Activated T-cell treated with anti-CD3 and anti-CD28 coated beads, Interleukin-2, amount 50 U/mL, for 1 hour (primary cell): ENCODE data around the gene STK4.
A peak's percentile ranks its signal among the peaks of the same experiment; 100 is the strongest.

Experiments used
- DNase-seq: peaks from one replicate; pipeline ENCODE4 v3.0.0-alpha.2; 2020

The STK4 gene

GRCh38 chr20:45032781-45033180 is 66.5 kb downstream of the STK4 start:
- DNase-seq: no peak

GRCh38 chr20:45034436-45034835 is 68.1 kb downstream of the STK4 start:
- no peak for DNase-seq

GRCh38 chr20:45036044-45036755 is 69.9 kb downstream of the STK4 start:
- DNase-seq: peak; percentile 45

- DNase-seq: no peak
Observed at GRCh38 chr20:45037050-45037449, 70.7 kb downstream of the STK4 start.

GRCh38 chr20:45037635-45038034 is 71.3 kb downstream of the STK4 start:
- no peak for DNase-seq

GRCh38 chr20:45038745-45039474 is 72.6 kb downstream of the STK4 start:
- no peak for DNase-seq

GRCh38 chr20:45039475-45039820 is 73.1 kb downstream of the STK4 start:
- no peak for DNase-seq

GRCh38 chr20:45041464-45042337 is 75.4 kb downstream of the STK4 start:
- DNase-seq: no peak

GRCh38 chr20:45042978-45043377 is 76.7 kb downstream of the STK4 start:
- DNase-seq: no peak

GRCh38 chr20:45044084-45044573 is 77.8 kb downstream of the STK4 start:
- DNase-seq: no peak

GRCh38 chr20:45044601-45045000 is 78.3 kb downstream of the STK4 start:
- DNase-seq: no peak

GRCh38 chr20:45047581-45048119 is 81.3 kb downstream of the STK4 start:
- no peak for DNase-seq

- DNase-seq: no peak
Observed at GRCh38 chr20:45049438-45049837, 83.1 kb downstream of the STK4 start.

- no peak for DNase-seq
Observed at GRCh38 chr20:45049904-45050471, 83.7 kb downstream of the STK4 start.

- no peak for DNase-seq
Observed at GRCh38 chr20:45051204-45052060, 85.1 kb downstream of the STK4 start.

GRCh38 chr20:45052698-45053429 is 86.6 kb downstream of the STK4 start:
- DNase-seq: no peak

- DNase-seq: no peak
Observed at GRCh38 chr20:45053430-45054351, 87.4 kb downstream of the STK4 start.

- no peak for DNase-seq
Observed at GRCh38 chr20:45055056-45055455, 88.7 kb downstream of the STK4 start.

- DNase-seq: no peak
Observed at GRCh38 chr20:45056473-45057173, 90.3 kb downstream of the STK4 start.
